ENCODE data around the gene KCNAB2.

DNA sequence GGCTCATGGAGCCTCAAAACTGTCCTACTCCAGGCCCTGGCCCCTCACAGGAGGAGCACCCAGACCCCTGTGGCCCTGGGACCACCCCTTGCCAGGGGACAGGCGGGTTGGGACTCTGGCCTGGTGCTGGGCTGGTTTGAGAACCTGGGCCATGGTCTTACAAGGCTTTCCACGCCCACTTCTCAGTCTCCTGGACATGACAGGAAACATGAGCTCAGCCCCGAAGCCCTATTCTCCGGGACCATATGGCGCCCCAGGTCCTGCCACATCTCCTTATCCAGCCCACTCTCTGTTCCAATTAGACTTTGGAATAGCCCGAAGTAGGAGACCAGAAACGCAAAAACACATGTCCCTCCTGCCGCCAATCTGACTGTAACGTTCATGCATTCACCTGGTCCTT, 47.9 kb downstream of the KCNAB2 start:
- TF ChIP-seq, protein P1, sequence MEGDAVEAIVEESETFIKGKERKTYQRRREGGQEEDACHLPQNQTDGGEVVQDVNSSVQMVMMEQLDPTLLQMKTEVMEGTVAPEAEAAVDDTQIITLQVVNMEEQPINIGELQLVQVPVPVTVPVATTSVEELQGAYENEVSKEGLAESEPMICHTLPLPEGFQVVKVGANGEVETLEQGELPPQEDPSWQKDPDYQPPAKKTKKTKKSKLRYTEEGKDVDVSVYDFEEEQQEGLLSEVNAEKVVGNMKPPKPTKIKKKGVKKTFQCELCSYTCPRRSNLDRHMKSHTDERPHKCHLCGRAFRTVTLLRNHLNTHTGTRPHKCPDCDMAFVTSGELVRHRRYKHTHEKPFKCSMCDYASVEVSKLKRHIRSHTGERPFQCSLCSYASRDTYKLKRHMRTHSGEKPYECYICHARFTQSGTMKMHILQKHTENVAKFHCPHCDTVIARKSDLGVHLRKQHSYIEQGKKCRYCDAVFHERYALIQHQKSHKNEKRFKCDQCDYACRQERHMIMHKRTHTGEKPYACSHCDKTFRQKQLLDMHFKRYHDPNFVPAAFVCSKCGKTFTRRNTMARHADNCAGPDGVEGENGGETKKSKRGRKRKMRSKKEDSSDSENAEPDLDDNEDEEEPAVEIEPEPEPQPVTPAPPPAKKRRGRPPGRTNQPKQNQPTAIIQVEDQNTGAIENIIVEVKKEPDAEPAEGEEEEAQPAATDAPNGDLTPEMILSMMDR (IDR thresholded peaks at IDR 0.05; ENCODE audit: insufficient read depth, low read depth, low read length), result no peak
- no peak for TF ChIP-seq EZH2 (IDR thresholded peaks at IDR 0.05; ENCODE audit: insufficient read depth, low read length)

All from astrocyte (in vitro differentiated cells and primary cell).